Measurements from ENCODE around the gene THOC6.

The THOC6 gene

GRCh38 chr16:3010510-3010909 lies 13.3 kb upstream of the THOC6 start:
- Histone ChIP-seq H3K27me3 (ENCODE audit: insufficient read depth, poor library complexity, severe bottlenecking) (no peaks in the 10 kb centered on the region), H3K36me3 (ENCODE audit: low read depth) (no peaks in the 10 kb centered on the region), H3K4me3 (ENCODE audit: severe bottlenecking) (no peak overlapping the region), H3K4me1 (ENCODE audit: insufficient read depth, poor library complexity, severe bottlenecking) (peaks cover 20% of the 10 kb centered on the region), H3K9me3 (ENCODE audit: severe bottlenecking) (no peaks in the 10 kb centered on the region), H3K27ac (ENCODE audit: poor library complexity, severe bottlenecking) (peak overlapping the region; percentile 65)
- no peak for DNase-seq (ENCODE audit: low spot score)
- TF ChIP-seq CTCF (IDR thresholded peaks at IDR 0.05; ENCODE audit: poor library complexity, severe bottlenecking): no peak
- no peak for ATAC-seq (ENCODE audit: low read depth)

GRCh38 chr16:3012246-3012645 lies 11.6 kb upstream of the THOC6 start:
- DNase-seq (ENCODE audit: low spot score) (no peak), ATAC-seq (ENCODE audit: low read depth) (no peak)
- TF ChIP-seq CTCF (IDR thresholded peaks at IDR 0.05; ENCODE audit: poor library complexity, severe bottlenecking): no peak
- H3K4me1 ChIP-seq (ENCODE audit: insufficient read depth, poor library complexity, severe bottlenecking): peaks cover 20% of the 10 kb centered on the region
- H3K4me3 ChIP-seq (ENCODE audit: severe bottlenecking): no peak overlapping the region
- no peaks in the 10 kb centered on the region for H3K27me3 ChIP-seq (ENCODE audit: insufficient read depth, poor library complexity, severe bottlenecking)
- no peaks in the 10 kb centered on the region for H3K36me3 ChIP-seq (ENCODE audit: low read depth)
- H3K9me3 ChIP-seq (ENCODE audit: severe bottlenecking): no peaks in the 10 kb centered on the region
- H3K27ac ChIP-seq (ENCODE audit: poor library complexity, severe bottlenecking): no peak overlapping the region

- Histone ChIP-seq H3K27me3 (ENCODE audit: insufficient read depth, poor library complexity, severe bottlenecking) (no peaks in the 10 kb centered on the region), H3K4me1 (ENCODE audit: insufficient read depth, poor library complexity, severe bottlenecking) (peaks cover 20% of the 10 kb centered on the region), H3K9me3 (ENCODE audit: severe bottlenecking) (no peaks in the 10 kb centered on the region), H3K27ac (ENCODE audit: poor library complexity, severe bottlenecking) (no peak within 1 kb of the TSS), H3K4me3 (ENCODE audit: severe bottlenecking) (no peak within 1 kb of the TSS), H3K36me3 (ENCODE audit: low read depth) (no peaks in the 10 kb centered on the region)
- TF ChIP-seq CTCF (IDR thresholded peaks at IDR 0.05; ENCODE audit: poor library complexity, severe bottlenecking): no peak
- ATAC-seq (ENCODE audit: low read depth) (peak; percentile 20; the same call in 1 of the 3 replicates), DNase-seq (ENCODE audit: low spot score) (no peak)
Measured at GRCh38 chr16:3012828-3013420, 10.9 kb upstream of the THOC6 start, which contains the start of gene CLDN9. Gene CLDN9, plus strand, starts transcription at chr16:3012923. Its CDS starts 440 bp downstream, at chr16:3013363.

- Histone ChIP-seq H3K36me3 (ENCODE audit: low read depth) (no peaks in the 10 kb centered on the region), H3K4me3 (ENCODE audit: severe bottlenecking) (no peak overlapping the region), H3K9me3 (ENCODE audit: severe bottlenecking) (no peaks in the 10 kb centered on the region), H3K27me3 (ENCODE audit: insufficient read depth, poor library complexity, severe bottlenecking) (no peaks in the 10 kb centered on the region), H3K27ac (ENCODE audit: poor library complexity, severe bottlenecking) (no peak overlapping the region), H3K4me1 (ENCODE audit: insufficient read depth, poor library complexity, severe bottlenecking) (peaks cover 20% of the 10 kb centered on the region)
- ATAC-seq (ENCODE audit: low read depth) (0 out of 3 replicates have a peak, but pooled peaks have one; percentile 1), DNase-seq (ENCODE audit: low spot score) (no peak)
- TF ChIP-seq CTCF (IDR thresholded peaks at IDR 0.05; ENCODE audit: poor library complexity, severe bottlenecking): no peak
Measured at GRCh38 chr16:3013491-3013951, 10.3 kb upstream of the THOC6 start.

GRCh38 chr16:3013998-3014690 lies 9.7 kb upstream of the THOC6 start:
- no peak overlapping the region for H3K27ac ChIP-seq (ENCODE audit: poor library complexity, severe bottlenecking)
- ATAC-seq (ENCODE audit: low read depth) (no peak), DNase-seq (ENCODE audit: low spot score) (no peak)
- H3K36me3 ChIP-seq (ENCODE audit: low read depth): no peaks in the 10 kb centered on the region
- peaks cover 19% of the 10 kb centered on the region for H3K4me1 ChIP-seq (ENCODE audit: insufficient read depth, poor library complexity, severe bottlenecking)
- H3K9me3 ChIP-seq (ENCODE audit: severe bottlenecking): no peaks in the 10 kb centered on the region
- no peaks in the 10 kb centered on the region for H3K27me3 ChIP-seq (ENCODE audit: insufficient read depth, poor library complexity, severe bottlenecking)
- no peak overlapping the region for H3K4me3 ChIP-seq (ENCODE audit: severe bottlenecking)
- no peak for TF ChIP-seq CTCF (IDR thresholded peaks at IDR 0.05; ENCODE audit: poor library complexity, severe bottlenecking)
